Activated CD4-positive, alpha-beta T cell treated with anti-CD3 and anti-CD28 coated beads, Interleukin-2, amount 10 ng/mL, durations not matched to agents 7 days and 5 days (primary cell): ENCODE measurements around the gene PHF1. TPM values are rescaled to one million over a fixed set of nuclear protein-coding genes. Genes with fewer than 3 reads are reported as not detected.
A peak's percentile ranks its signal among the peaks of the same experiment; 100 is the strongest.
"Not testable (repeated sequence)": the region's sequence is repeated elsewhere in the genome, so short reads cannot be mapped to it uniquely, and the experiment has no call there.

Source experiments
- CTCF ChIA-PET: fragments of 350-600 bp; sonication (Branson Sonifier 250); formaldehyde crosslinking; loops from one replicate; lab custom pipeline; 2021; ENCODE audit warnings: antibody characterized with exemption; lab: Charles Lee
- POLR2A ChIA-PET: fragments of 350-600 bp; sonication (Branson Sonifier 250); formaldehyde crosslinking; loops from one replicate; lab custom pipeline; 2021; ENCODE audit warnings: antibody characterized with exemption; lab: Charles Lee
- DNase-seq: peaks from one replicate; pipeline ENCODE4 v3.0.0-alpha.2; 2020
- H3K27ac Mint-ChIP-seq: one replicate; pipeline ENCODE4 v1.8.0; 2021; ENCODE audit warnings: mild to moderate bottlenecking, moderate library complexity, mixed read lengths
- H3K27me3 Mint-ChIP-seq: one replicate; pipeline ENCODE4 v1.8.0; 2021; ENCODE audit warnings: mixed read lengths
- H3K36me3 Mint-ChIP-seq: one replicate; pipeline ENCODE4 v1.8.0; 2021; ENCODE audit warnings: low read depth, mixed read lengths
- H3K4me1 Mint-ChIP-seq: one replicate; pipeline ENCODE4 v1.8.0; 2021; ENCODE audit warnings: mixed read lengths
- H3K4me3 Mint-ChIP-seq: one replicate; pipeline ENCODE4 v1.8.0; 2021; ENCODE audit warnings: mild to moderate bottlenecking, moderate library complexity, mixed read lengths
- H3K9me3 Mint-ChIP-seq: one replicate; pipeline ENCODE4 v1.8.0; 2021; ENCODE audit warnings: mixed read lengths
- total RNA-seq, 2 experiments: library from RNA; stranded (reverse); gene quantifications; one replicate each; pipeline ENCODE4 v1.2.3, GENCODE V29; 2021

Gene PHF1
- 10 to 100 TPM; 34.2 to 37.7 TPM for total RNA-seq

- Mint-ChIP-seq H3K36me3 (peaks cover 55% of the 10 kb centered on the region), H3K27ac (peak within 1 kb of the TSS; percentile 97), H3K4me1 (peaks cover 60% of the 10 kb centered on the region), H3K27me3 (no peaks in the 10 kb centered on the region), H3K9me3 (no peaks in the 10 kb centered on the region), H3K4me3 (peak within 1 kb of the TSS; percentile 78)
- peak; percentile 76 for DNase-seq
- CTCF ChIA-PET, result interaction anchor here (0.9 to 1.2 kb wide), 3 partner anchors 8 to 17 kb away, joined by 3 read pairs; no protein-coding TSS in a partner anchor
- POLR2A ChIA-PET, result interaction anchor here (0.6 to 1.4 kb wide), 3 partner anchors 20 to 160 kb away, joined by 3 to 4 read pairs (median 3); no protein-coding TSS in a partner anchor
Observed at GRCh38 chr6:33410711-33411631, at the start of gene PHF1. Gene PHF1, plus strand, starts transcription at chr6:33411014. Its CDS starts 1,250 bp downstream, at chr6:33412264.

GRCh38 chr6:33363486-33363885, 47.3 kb upstream of the PHF1 start:
- POLR2A ChIA-PET, DNase-seq, H3K27ac Mint-ChIP-seq, H3K36me3 Mint-ChIP-seq, H3K4me1 Mint-ChIP-seq, H3K9me3 Mint-ChIP-seq, H3K4me3 Mint-ChIP-seq: not testable (repeated sequence)
- H3K27me3 Mint-ChIP-seq, result peaks cover 16% of the 10 kb centered on the region
- CTCF ChIA-PET, result interaction anchor here (0.8 to 2.1 kb wide), 3 partner anchors 16 to 27 kb away, joined by 3 to 11 read pairs (median 4); no protein-coding TSS in a partner anchor

GRCh38 chr6:33364475-33365205, 46.2 kb upstream of the PHF1 start:
- CTCF ChIA-PET, result interaction anchor here (0.6 to 2.1 kb wide), 8 partner anchors 10 to 330 kb away, joined by 3 to 11 read pairs (median 3); no protein-coding TSS in a partner anchor
- H3K4me1 Mint-ChIP-seq, DNase-seq, H3K4me3 Mint-ChIP-seq, H3K36me3 Mint-ChIP-seq, H3K9me3 Mint-ChIP-seq, POLR2A ChIA-PET, H3K27ac Mint-ChIP-seq: not testable (repeated sequence)
- H3K27me3 Mint-ChIP-seq, result peaks cover 10% of the 10 kb centered on the region

- DNase-seq, H3K9me3 Mint-ChIP-seq, H3K4me1 Mint-ChIP-seq, H3K36me3 Mint-ChIP-seq, H3K4me3 Mint-ChIP-seq, H3K27me3 Mint-ChIP-seq, H3K27ac Mint-ChIP-seq: not testable (repeated sequence)
- ChIA-PET POLR2A (interaction anchor here (0.5 kb wide), 1 partner anchor 171 kb away, joined by 3 read pairs; no protein-coding TSS in a partner anchor), CTCF (interaction anchor here (0.6 to 2.1 kb wide), 5 partner anchors 9 to 61 kb away, joined by 3 to 11 read pairs (median 5); no protein-coding TSS in a partner anchor)
Observed at GRCh38 chr6:33365206-33365971, 45.4 kb upstream of the PHF1 start.

- Mint-ChIP-seq H3K27me3 (no peaks in the 10 kb centered on the region), H3K36me3 (no peaks in the 10 kb centered on the region), H3K4me1 (peaks cover 3% of the 10 kb centered on the region), H3K9me3 (no peaks in the 10 kb centered on the region), H3K4me3 (no peak overlapping the region), H3K27ac (no peak overlapping the region)
- DNase-seq, result no peak
- CTCF ChIA-PET, result interaction anchor here (0.9 to 1.9 kb wide), 2 partner anchors 23 kb away, joined by 3 to 5 read pairs; no protein-coding TSS in a partner anchor
- POLR2A ChIA-PET, result interaction anchor here (0.6 kb wide), 1 partner anchor 25 kb away, joined by 3 read pairs; the partner anchor contains the start of gene KIFC1
Observed at GRCh38 chr6:33367009-33367714, 43.7 kb upstream of the PHF1 start.

- CTCF ChIA-PET, DNase-seq, H3K9me3 Mint-ChIP-seq, H3K27me3 Mint-ChIP-seq, H3K27ac Mint-ChIP-seq, H3K4me1 Mint-ChIP-seq, H3K4me3 Mint-ChIP-seq, H3K36me3 Mint-ChIP-seq: not testable (repeated sequence)
- POLR2A ChIA-PET, result interaction anchor here (0.6 kb wide), 1 partner anchor 24 kb away, joined by 3 read pairs; the partner anchor contains the start of gene KIFC1
Observed at GRCh38 chr6:33367715-33368025, 43.1 kb upstream of the PHF1 start.

- CTCF ChIA-PET, POLR2A ChIA-PET: not testable (repeated sequence)
Observed at GRCh38 chr6:33371901-33372300, 38.9 kb upstream of the PHF1 start.

GRCh38 chr6:33372526-33373123, 38.2 kb upstream of the PHF1 start:
- Mint-ChIP-seq H3K27me3 (no peaks in the 10 kb centered on the region), H3K36me3 (no peaks in the 10 kb centered on the region), H3K4me1 (peaks cover 22% of the 10 kb centered on the region), H3K27ac (peak overlapping the region; percentile 50), H3K9me3 (no peaks in the 10 kb centered on the region), H3K4me3 (no peak overlapping the region)
- DNase-seq, result no peak
- ChIA-PET CTCF (no interaction called here), POLR2A (no interaction called here)

More at GRCh38 chr6:33371901-33372300, 38.9 kb upstream of the PHF1 start:
- DNase-seq, H3K9me3 Mint-ChIP-seq, H3K36me3 Mint-ChIP-seq, H3K4me3 Mint-ChIP-seq, H3K27me3 Mint-ChIP-seq, H3K27ac Mint-ChIP-seq: not testable (repeated sequence)
- peaks cover 22% of the 10 kb centered on the region for H3K4me1 Mint-ChIP-seq

GRCh38 chr6:33373960-33374910, 36.6 kb upstream of the PHF1 start:
- Mint-ChIP-seq H3K4me3 (no peak overlapping the region), H3K9me3 (no peaks in the 10 kb centered on the region), H3K36me3 (no peaks in the 10 kb centered on the region), H3K27me3 (no peaks in the 10 kb centered on the region), H3K27ac (peak overlapping the region; percentile 31), H3K4me1 (peaks cover 22% of the 10 kb centered on the region)
- no peak for DNase-seq
- POLR2A ChIA-PET, result interaction anchor here (0.6 kb wide), 1 partner anchor 31 kb away, joined by 7 read pairs; no protein-coding TSS in a partner anchor
- CTCF ChIA-PET, result interaction anchor here (0.6 to 1.8 kb wide), 7 partner anchors 9 to 1223 kb away, joined by 3 to 8 read pairs (median 3); no protein-coding TSS in a partner anchor

GRCh38 chr6:33375143-33375671, 35.6 kb upstream of the PHF1 start:
- peaks cover 22% of the 10 kb centered on the region for H3K4me1 Mint-ChIP-seq
- no peaks in the 10 kb centered on the region for H3K27me3 Mint-ChIP-seq
- POLR2A ChIA-PET, result no interaction called here
- no peaks in the 10 kb centered on the region for H3K36me3 Mint-ChIP-seq
- no peak for DNase-seq
- H3K27ac Mint-ChIP-seq, result no peak overlapping the region
- CTCF ChIA-PET, result interaction anchor here (0.6 to 1.8 kb wide), 4 partner anchors 10 to 222 kb away, joined by 3 to 8 read pairs (median 4); no protein-coding TSS in a partner anchor
- no peaks in the 10 kb centered on the region for H3K9me3 Mint-ChIP-seq
- H3K4me3 Mint-ChIP-seq, result no peak overlapping the region
